ENCODE data around the gene COG6. TPM values are rescaled to one million over a fixed set of nuclear protein-coding genes. Genes with fewer than 3 reads are reported as not detected.

The COG6 gene
- total and polyA plus RNA-seq, 2 experiments from 2014 or later: 35.2 to 40.4 TPM

GRCh38 chr13:39676315-39676876 lies 20.9 kb downstream of the COG6 start:
- peak; percentile 66 for DNase-seq
- in situ Hi-C loops (cut with MboI): loop anchor here (25.0 kb wide), 1 partner anchor 1011 kb away; no protein-coding TSS in a partner anchor
- Histone ChIP-seq H3F3A (ENCODE audit: insufficient read depth) (0 out of 2 replicates have a peak, but pooled peaks cover 4% of the 10 kb centered on the region), H3K4me1 (ENCODE audit: insufficient read depth) (peaks cover 3% of the 10 kb centered on the region), H3K27me3 (replicated peaks; ENCODE audit: insufficient read depth) (no peaks in the 10 kb centered on the region), H4K20me1 (ENCODE audit: insufficient read depth) (no peaks in the 10 kb centered on the region), H3K27ac (no peak overlapping the region), H3K4me3 (no peak overlapping the region), H3K4me2 (ENCODE audit: unreplicated experiment) (no peak overlapping the region), H2AFZ (no peak overlapping the region), H3K79me2 (ENCODE audit: insufficient read depth) (0 out of 2 replicates have a peak, but pooled peaks cover 3% of the 10 kb centered on the region), H3K9me3 (ENCODE audit: low read depth) (no peaks in the 10 kb centered on the region), H3K36me3 (ENCODE audit: low read depth) (peaks cover 34% of the 10 kb centered on the region), H3K9me2 (ENCODE audit: insufficient read depth) (no peaks in the 10 kb centered on the region), H3K9ac (no peak overlapping the region)
- WGBS, 2 experiments (ENCODE audit: low coverage in 1 of 2, low lambda C conversion rate in 2 of 2, missing lambda C conversion rate in 2 of 2): 98 to 100% methylated on average over 1 of the region's 1 CpG
- no peak for TF ChIP-seq EZH2 (IDR thresholded peaks at IDR 0.05; ENCODE audit: insufficient read depth, poor library complexity, severe bottlenecking)
- TF ChIP-seq EZH2phosphoT487 (IDR thresholded peaks at IDR 0.05; ENCODE audit: insufficient read depth, low read depth): no peak

DNA sequence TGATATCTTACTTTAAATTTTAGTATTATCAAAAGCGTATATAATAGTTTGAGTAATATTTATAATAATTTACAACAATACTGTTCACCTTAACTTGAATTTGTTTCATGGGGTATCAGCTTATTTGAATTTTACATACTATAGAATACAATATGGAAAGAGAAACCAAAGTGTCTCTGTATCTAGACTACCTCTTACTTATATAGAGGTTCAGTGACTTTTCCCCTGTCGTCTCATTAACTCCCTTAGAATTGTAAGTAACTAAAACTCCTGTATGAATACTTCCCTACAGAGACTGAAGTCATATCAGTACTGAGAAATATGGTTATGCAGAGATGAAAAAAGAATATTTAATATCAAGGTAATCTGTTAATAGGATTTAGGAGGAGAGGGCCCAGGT lies 26.8 kb downstream of the COG6 start:
- H2AFZ ChIP-seq: no peak overlapping the region
- no peak overlapping the region for H3K9ac ChIP-seq
- no peaks in the 10 kb centered on the region for H3K79me2 ChIP-seq (ENCODE audit: insufficient read depth)
- H3K9me2 ChIP-seq (ENCODE audit: insufficient read depth): no peaks in the 10 kb centered on the region
- H3K4me1 ChIP-seq (ENCODE audit: insufficient read depth): no peaks in the 10 kb centered on the region
- H3K4me2 ChIP-seq (ENCODE audit: unreplicated experiment): no peak overlapping the region
- H3K4me3 ChIP-seq: no peak overlapping the region
- H3K9me3 ChIP-seq (ENCODE audit: low read depth): no peaks in the 10 kb centered on the region
- in situ Hi-C loops (cut with MboI): loop anchor here (25.0 kb wide), 1 partner anchor 1005 kb away; no protein-coding TSS in a partner anchor
- TF ChIP-seq EZH2 (IDR thresholded peaks at IDR 0.05; ENCODE audit: insufficient read depth, poor library complexity, severe bottlenecking): no peak
- no peak for TF ChIP-seq EZH2phosphoT487 (IDR thresholded peaks at IDR 0.05; ENCODE audit: insufficient read depth, low read depth)
- H3K27me3 ChIP-seq (replicated peaks; ENCODE audit: insufficient read depth): no peaks in the 10 kb centered on the region
- no peak overlapping the region for H3K27ac ChIP-seq
- 47 to 50% methylated on average over 2 of the region's 2 CpGs for WGBS, 2 experiments (ENCODE audit: low coverage in 1 of 2, low lambda C conversion rate in 2 of 2, missing lambda C conversion rate in 2 of 2)
- DNase-seq: no peak
- H4K20me1 ChIP-seq (ENCODE audit: insufficient read depth): no peaks in the 10 kb centered on the region
- peaks cover 5% of the 10 kb centered on the region; the same call in 1 of the 2 replicates for H3F3A ChIP-seq (ENCODE audit: insufficient read depth)
- peaks cover 36% of the 10 kb centered on the region for H3K36me3 ChIP-seq (ENCODE audit: low read depth)

GRCh38 chr13:39682788-39683187 lies 27.3 kb downstream of the COG6 start:
- no peak for DNase-seq
- Histone ChIP-seq H3K4me1 (ENCODE audit: insufficient read depth) (no peaks in the 10 kb centered on the region), H3K9me3 (ENCODE audit: low read depth) (no peaks in the 10 kb centered on the region), H3K27ac (no peak overlapping the region), H3F3A (ENCODE audit: insufficient read depth) (peaks cover 5% of the 10 kb centered on the region; the same call in 1 of the 2 replicates), H2AFZ (no peak overlapping the region), H3K79me2 (ENCODE audit: insufficient read depth) (no peaks in the 10 kb centered on the region), H3K4me2 (ENCODE audit: unreplicated experiment) (no peak overlapping the region), H3K9me2 (ENCODE audit: insufficient read depth) (no peaks in the 10 kb centered on the region), H3K9ac (no peak overlapping the region), H3K36me3 (ENCODE audit: low read depth) (peaks cover 35% of the 10 kb centered on the region), H3K27me3 (replicated peaks; ENCODE audit: insufficient read depth) (no peaks in the 10 kb centered on the region), H4K20me1 (ENCODE audit: insufficient read depth) (no peaks in the 10 kb centered on the region), H3K4me3 (no peak overlapping the region)
- no peak for TF ChIP-seq EZH2phosphoT487 (IDR thresholded peaks at IDR 0.05; ENCODE audit: insufficient read depth, low read depth)
- no peak for TF ChIP-seq EZH2 (IDR thresholded peaks at IDR 0.05; ENCODE audit: insufficient read depth, poor library complexity, severe bottlenecking)
- in situ Hi-C loops (cut with MboI): loop anchor here (25.0 kb wide), 1 partner anchor 1005 kb away; no protein-coding TSS in a partner anchor
- 82 to 87% methylated on average over 2 of the region's 2 CpGs for WGBS, 2 experiments (ENCODE audit: low coverage in 1 of 2, low lambda C conversion rate in 2 of 2, missing lambda C conversion rate in 2 of 2)

- 67 to 68% methylated on average over 3 of the region's 3 CpGs for WGBS, 2 experiments (ENCODE audit: low coverage in 1 of 2, low lambda C conversion rate in 2 of 2, missing lambda C conversion rate in 2 of 2)
Measured at GRCh38 chr13:39684531-39685137, 29.2 kb downstream of the COG6 start.

More at GRCh38 chr13:39684531-39685137, 29.2 kb downstream of the COG6 start:
- Histone ChIP-seq H3K4me2 (ENCODE audit: unreplicated experiment) (no peak overlapping the region), H3K27ac (no peak overlapping the region), H4K20me1 (ENCODE audit: insufficient read depth) (no peaks in the 10 kb centered on the region), H2AFZ (no peak overlapping the region), H3K4me3 (no peak overlapping the region), H3K9ac (no peak overlapping the region), H3K9me3 (ENCODE audit: low read depth) (no peaks in the 10 kb centered on the region), H3K36me3 (ENCODE audit: low read depth) (peaks cover 26% of the 10 kb centered on the region), H3K79me2 (ENCODE audit: insufficient read depth) (no peaks in the 10 kb centered on the region), H3K27me3 (replicated peaks; ENCODE audit: insufficient read depth) (no peaks in the 10 kb centered on the region), H3K4me1 (ENCODE audit: insufficient read depth) (0 out of 2 replicates have a peak, but pooled peaks cover 6% of the 10 kb centered on the region), H3F3A (ENCODE audit: insufficient read depth) (peaks cover 5% of the 10 kb centered on the region; the same call in 1 of the 2 replicates), H3K9me2 (ENCODE audit: insufficient read depth) (no peaks in the 10 kb centered on the region)
- DNase-seq: peak; percentile 81
- in situ Hi-C loops (cut with MboI): loop anchor here (25.0 kb wide), 1 partner anchor 1003 kb away; no protein-coding TSS in a partner anchor
- no peak for TF ChIP-seq EZH2 (IDR thresholded peaks at IDR 0.05; ENCODE audit: insufficient read depth, poor library complexity, severe bottlenecking)
- no peak for TF ChIP-seq EZH2phosphoT487 (IDR thresholded peaks at IDR 0.05; ENCODE audit: insufficient read depth, low read depth)

Measured in GM23248 (cell line).